Measurements from ENCODE around the gene SSTR5. TPM values are rescaled to one million over a fixed set of nuclear protein-coding genes. Genes with fewer than 3 reads are reported as not detected.

The SSTR5 gene
- total and polyA plus RNA-seq, 2 donors (not counting 1 experiment from before 2014, with no cell fraction given): not detected

Other genes with a start within 250 kb of the SSTR5 start
- gene LMF1, start 101.8 kb upstream of the SSTR5 start, total RNA-seq: 60.3 and 63.2 TPM in 2 replicates
- 36.4 and 42.2 TPM in 2 replicates for gene LMF1, start 101.8 kb upstream of the SSTR5 start, polyA plus RNA-seq
- gene SOX8, start 91.0 kb upstream of the SSTR5 start, total RNA-seq: 1.2 TPM in 2 replicates
- gene SOX8, start 91.0 kb upstream of the SSTR5 start, polyA plus RNA-seq: 0.03 and 0.07 TPM in 2 replicates
- not detected in 2 replicates for gene C1QTNF8, start 23.5 kb downstream of the SSTR5 start, total RNA-seq
- not detected in 2 replicates for gene C1QTNF8, start 23.5 kb downstream of the SSTR5 start, polyA plus RNA-seq
- 0.05 and 0.07 TPM in 2 replicates for gene CACNA1H, start 80.4 kb downstream of the SSTR5 start, total RNA-seq
- 0.10 and 0.13 TPM in 2 replicates for gene CACNA1H, start 80.4 kb downstream of the SSTR5 start, polyA plus RNA-seq
- gene TPSG1, start 152.5 kb downstream of the SSTR5 start, total RNA-seq: not detected in 2 replicates
- not detected in 2 replicates for gene TPSG1, start 152.5 kb downstream of the SSTR5 start, polyA plus RNA-seq
- gene TPSB2, start 157.4 kb downstream of the SSTR5 start, total RNA-seq: not detected in 2 replicates
- not detected in 2 replicates for gene TPSB2, start 157.4 kb downstream of the SSTR5 start, polyA plus RNA-seq
- not detected in 2 replicates for gene TPSAB1, start 168.0 kb downstream of the SSTR5 start, total RNA-seq
- not detected in 2 replicates for gene TPSAB1, start 168.0 kb downstream of the SSTR5 start, polyA plus RNA-seq
- gene TPSD1, start 183.3 kb downstream of the SSTR5 start, total RNA-seq: not detected in 2 replicates
- gene TPSD1, start 183.3 kb downstream of the SSTR5 start, polyA plus RNA-seq: not detected in 2 replicates
- gene UBE2I, start 236.9 kb downstream of the SSTR5 start, total RNA-seq: 253 and 265 TPM in 2 replicates
- 152 and 219 TPM in 2 replicates for gene UBE2I, start 236.9 kb downstream of the SSTR5 start, polyA plus RNA-seq

Data from B cell (primary cell).